ENCODE measurements around the gene RPS21. TPM values are rescaled to one million over a fixed set of nuclear protein-coding genes. Genes with fewer than 3 reads are reported as not detected.

The RPS21 gene
- total RNA-seq, 2 experiments from 2014 or later = 3,015 to 3,210 TPM

DNA sequence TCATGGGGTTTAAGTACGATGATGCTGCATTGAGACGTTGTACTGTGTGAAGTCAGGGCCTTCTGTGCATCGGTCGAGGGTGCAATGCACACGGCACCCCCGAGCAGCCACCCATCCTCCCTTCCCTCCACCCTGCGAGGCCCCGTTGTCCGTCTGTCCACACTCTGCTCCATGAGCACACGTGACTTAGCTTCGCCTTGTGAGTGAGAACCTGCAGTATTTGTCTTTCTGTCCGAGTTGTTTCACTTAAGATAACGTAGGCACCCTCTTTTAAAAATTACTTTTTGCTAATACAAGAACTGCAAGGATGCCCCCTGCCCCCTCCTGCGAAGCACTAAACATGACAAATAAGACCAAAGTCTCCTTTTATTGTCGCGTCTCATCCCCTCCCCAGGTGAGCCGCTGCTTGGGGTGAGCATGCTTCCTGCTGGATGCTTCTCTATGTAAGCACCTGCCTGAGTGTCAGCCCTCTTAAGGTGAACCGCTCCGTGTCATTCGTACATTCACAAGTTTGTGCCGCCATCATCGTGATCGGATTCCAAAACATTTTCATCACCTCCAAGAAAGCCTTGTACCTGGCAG lies 44.1 kb downstream of the RPS21 start:
- CTCF ChIA-PET = no interaction called here
- no peak for TF ChIP-seq CTCF (IDR thresholded peaks at IDR 0.05)
- H3K9me3 ChIP-seq (ENCODE audit: control insufficient read depth in 1 of 2, insufficient read depth in 1 of 2, low read length in 2 of 2) = peaks cover 0 to 6% of the 10 kb centered on the region in 2 experiments
- intact Hi-C loops (cut with DNase I, micrococcal nuclease) = no loop called here
- Mint-ChIP-seq H3K27ac (no peak overlapping the region), H3K4me3 (no peak overlapping the region), H3K9me3 (no peaks in the 10 kb centered on the region), H3K27me3 (peaks cover 33% of the 10 kb centered on the region), H3K36me3 (ENCODE audit: low read depth) (no peaks in the 10 kb centered on the region), H3K4me1 (ENCODE audit: low read depth) (no peaks in the 10 kb centered on the region)
- peaks cover 5 to 14% of the 10 kb centered on the region in 2 experiments for H3K27me3 ChIP-seq (ENCODE audit: control insufficient read depth in 1 of 2, insufficient read depth in 2 of 2, low read length in 2 of 2)
- POLR2A ChIA-PET = no interaction called here
- DNase-seq (no peak), ATAC-seq (ENCODE audit: poor library complexity) (no peak)
- no peak overlapping the region for H3K27ac ChIP-seq (ENCODE audit: low read depth in 1 of 2, low read length in 2 of 2)
- no peak overlapping the region for H3K4me3 ChIP-seq (ENCODE audit: low read length)
- no peaks in the 10 kb centered on the region for H3K36me3 ChIP-seq (ENCODE audit: insufficient read depth, low read length)
- H3K4me1 ChIP-seq (ENCODE audit: insufficient read depth, low read length) = no peaks in the 10 kb centered on the region

GRCh38 chr20:62433658-62434497 lies 47.0 kb downstream of the RPS21 start:
- Mint-ChIP-seq H3K4me3 (no peak overlapping the region), H3K27me3 (peaks cover 33% of the 10 kb centered on the region), H3K27ac (no peak overlapping the region), H3K36me3 (ENCODE audit: low read depth) (no peaks in the 10 kb centered on the region), H3K9me3 (no peaks in the 10 kb centered on the region), H3K4me1 (ENCODE audit: low read depth) (no peaks in the 10 kb centered on the region)
- intact Hi-C loops (cut with DNase I, micrococcal nuclease) = no loop called here
- ChIA-PET POLR2A (no interaction called here), CTCF (no interaction called here)
- Histone ChIP-seq H3K4me3 (ENCODE audit: low read length) (no peak overlapping the region), H3K4me1 (ENCODE audit: insufficient read depth, low read length) (no peaks in the 10 kb centered on the region), H3K36me3 (ENCODE audit: insufficient read depth, low read length) (no peaks in the 10 kb centered on the region), H3K27me3 (ENCODE audit: control insufficient read depth in 1 of 2, insufficient read depth in 2 of 2, low read length in 2 of 2) (peaks cover 5 to 18% of the 10 kb centered on the region in 2 experiments), H3K27ac (ENCODE audit: low read depth in 1 of 2, low read length in 2 of 2) (no peak overlapping the region), H3K9me3 (ENCODE audit: control insufficient read depth in 1 of 2, insufficient read depth in 1 of 2, low read length in 2 of 2) (peaks cover 0 to 7% of the 10 kb centered on the region in 2 experiments)
- TF ChIP-seq CTCF (IDR thresholded peaks at IDR 0.05) = no peak
- ATAC-seq (ENCODE audit: poor library complexity) (no peak), DNase-seq (no peak)

- ATAC-seq (ENCODE audit: poor library complexity) = no peak
- Histone ChIP-seq H3K4me1 (ENCODE audit: insufficient read depth, low read length) (no peaks in the 10 kb centered on the region), H3K4me3 (ENCODE audit: low read length) (no peak overlapping the region), H3K36me3 (ENCODE audit: insufficient read depth, low read length) (no peaks in the 10 kb centered on the region), H3K27ac (ENCODE audit: low read depth in 1 of 2, low read length in 2 of 2) (no peak overlapping the region), H3K9me3 (ENCODE audit: control insufficient read depth in 1 of 2, insufficient read depth in 1 of 2, low read length in 2 of 2) (peaks cover 0 to 9% of the 10 kb centered on the region in 2 experiments), H3K27me3 (ENCODE audit: control insufficient read depth in 1 of 2, insufficient read depth in 2 of 2, low read length in 2 of 2) (peaks cover 2 to 18% of the 10 kb centered on the region in 2 experiments)
- Mint-ChIP-seq H3K9me3 (no peaks in the 10 kb centered on the region), H3K4me1 (ENCODE audit: low read depth) (no peaks in the 10 kb centered on the region), H3K36me3 (ENCODE audit: low read depth) (no peaks in the 10 kb centered on the region), H3K27me3 (peaks cover 24% of the 10 kb centered on the region), H3K4me3 (no peak overlapping the region), H3K27ac (no peak overlapping the region)
- no peak for TF ChIP-seq CTCF (IDR thresholded peaks at IDR 0.05)
- no peak for DNase-seq
- intact Hi-C loops (cut with DNase I, micrococcal nuclease) = no loop called here
- ChIA-PET POLR2A (no interaction called here), CTCF (no interaction called here)
Measured at GRCh38 chr20:62436692-62437091, 49.8 kb downstream of the RPS21 start.
